Prostate gland (tissue), 2 donors: ENCODE measurements around the gene ABHD16A. TPM values are rescaled to one million over a fixed set of nuclear protein-coding genes. Genes with fewer than 3 reads are reported as not detected.

Source experiments
- DNase-seq: peaks from one replicate; pipeline ENCODE4 v3.0.0-alpha.2; 2019; ENCODE audit warnings: low spot score
- H3K27ac ChIP-seq, 2 donors: fragments of 200-600 bp; sonication (generic); 2 replicates each; pipeline ENCODE4 v1.5.1; 2017 to 2019
- H3K27me3 ChIP-seq: fragments of 200-600 bp; sonication (generic); replicated peaks from 2 replicates; pipeline ENCODE4 v1.5.1; 2019; ENCODE audit not compliant: insufficient read depth
- H3K36me3 ChIP-seq, 2 donors: fragments of 200-600 bp; sonication (generic); 1 replicate in 1 of 2; 2 replicates in 1 of 2; pipeline versions ENCODE4 v1.5.1 to v1.8.1; 2017 to 2019
- H3K4me1 ChIP-seq: fragments of 200-600 bp; sonication (generic); replicated peaks from 2 replicates; pipeline ENCODE4 v1.5.1; 2019
- H3K4me3 ChIP-seq, 2 donors: fragments of 200-600 bp; sonication (generic); 2 replicates each; pipeline ENCODE4 v1.5.1; 2017 to 2019
- H3K9me3 ChIP-seq: fragments of 200-600 bp; sonication (generic); 2 replicates; pipeline ENCODE4 v1.5.1; 2017
- POLR2A ChIP-seq: fragments of 450-650 bp; IDR thresholded peaks from one replicate; pipeline ENCODE4 v1.6.1; 2016; ENCODE audit warnings: antibody characterized with exemption, mild to moderate bottlenecking
- POLR2AphosphoS5 ChIP-seq: sonication (generic); formaldehyde crosslinking; IDR thresholded peaks from one replicate; pipeline ENCODE4 v1.6.1; 2017; ENCODE audit warnings: antibody characterized with exemption
- WGBS: methylation state at CpG from one replicate; pipeline ENCODE4 v1.1.5; 2018; 5-methylcytosine and 5-hydroxymethylcytosine counted together
- intact Hi-C: fragments of 100-400 bp; cut with DNase I; formaldehyde crosslinking; loops from one replicate; pipeline ENCODE4 v1.14.2; 2022
- total RNA-seq, 2 donors: library from RNA; depleted of rRNA; stranded (reverse); fragments of >200 nt; gene quantifications; one replicate each; pipeline ENCODE4 v1.1.0, GENCODE V29; 2016
- TF ChIP-seq, protein P1 (sequence below), 4 experiments: fragments of 200-600 bp in 2 of 4; fragments of 450-650 bp in 2 of 4; sonication (generic) in 2 of 4; IDR thresholded peaks; 1 replicate in 3 of 4; 2 replicates in 1 of 4; pipeline ENCODE4 v1.5.1; 2016 to 2019; ENCODE audit warnings: antibody characterized with exemption in 4 of 4, mild to moderate bottlenecking in 2 of 4, moderate library complexity in 2 of 4

Gene ABHD16A
- total RNA-seq, 2 donors from 2014 or later, result 78.1 to 83.6 TPM

DNA sequence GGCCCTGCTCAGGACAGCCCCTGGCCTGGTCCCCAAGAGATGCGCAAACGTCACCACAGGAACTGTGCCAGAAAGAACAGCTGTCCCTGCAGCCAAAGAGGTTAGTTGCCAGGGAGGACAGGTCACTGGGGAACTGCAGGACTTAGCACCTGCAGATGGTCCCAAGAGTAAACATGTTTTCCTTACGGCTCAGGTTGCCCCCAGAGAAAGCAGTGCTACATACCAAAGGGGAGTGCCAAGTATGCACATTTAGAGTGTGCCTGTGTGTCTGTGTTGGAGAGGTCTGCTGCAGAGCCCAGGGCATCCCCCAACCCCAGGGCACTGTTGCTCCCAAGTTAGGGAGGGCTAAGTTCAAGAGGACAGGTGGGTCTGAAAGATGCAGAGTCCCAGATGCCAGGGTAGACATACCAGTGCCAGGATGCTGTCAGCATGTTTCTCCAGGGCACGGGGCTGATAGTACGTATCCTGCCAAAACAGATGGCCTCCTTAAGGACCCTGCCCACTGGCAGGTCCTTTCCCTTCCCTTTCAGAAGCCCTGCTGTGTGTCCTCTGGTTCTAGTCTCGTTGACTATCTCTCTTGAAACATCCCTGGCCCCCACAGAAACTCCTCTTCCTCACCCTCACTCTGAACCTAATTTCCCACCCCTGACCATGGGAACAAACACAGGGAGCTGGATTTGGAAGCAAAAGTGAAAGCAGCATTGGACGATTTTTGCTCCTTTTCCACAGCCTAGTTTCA is 1.3 kb downstream of the ABHD16A start:
- intact Hi-C loops, result loop anchor here (2.0 kb wide), 1 partner anchor 27 kb away; the partner anchor contains the start of gene DDAH2
- H3K4me3 ChIP-seq, result peak overlapping the region; percentile 70 to 72
- H3K36me3 ChIP-seq, result no peaks in the 10 kb centered on the region
- H3K4me1 ChIP-seq, result peaks cover 3% of the 10 kb centered on the region
- H3K27ac ChIP-seq, result peak overlapping the region; percentile 97 to 98
- TF ChIP-seq POLR2AphosphoS5, result peak; percentile 5
- TF ChIP-seq, protein P1, sequence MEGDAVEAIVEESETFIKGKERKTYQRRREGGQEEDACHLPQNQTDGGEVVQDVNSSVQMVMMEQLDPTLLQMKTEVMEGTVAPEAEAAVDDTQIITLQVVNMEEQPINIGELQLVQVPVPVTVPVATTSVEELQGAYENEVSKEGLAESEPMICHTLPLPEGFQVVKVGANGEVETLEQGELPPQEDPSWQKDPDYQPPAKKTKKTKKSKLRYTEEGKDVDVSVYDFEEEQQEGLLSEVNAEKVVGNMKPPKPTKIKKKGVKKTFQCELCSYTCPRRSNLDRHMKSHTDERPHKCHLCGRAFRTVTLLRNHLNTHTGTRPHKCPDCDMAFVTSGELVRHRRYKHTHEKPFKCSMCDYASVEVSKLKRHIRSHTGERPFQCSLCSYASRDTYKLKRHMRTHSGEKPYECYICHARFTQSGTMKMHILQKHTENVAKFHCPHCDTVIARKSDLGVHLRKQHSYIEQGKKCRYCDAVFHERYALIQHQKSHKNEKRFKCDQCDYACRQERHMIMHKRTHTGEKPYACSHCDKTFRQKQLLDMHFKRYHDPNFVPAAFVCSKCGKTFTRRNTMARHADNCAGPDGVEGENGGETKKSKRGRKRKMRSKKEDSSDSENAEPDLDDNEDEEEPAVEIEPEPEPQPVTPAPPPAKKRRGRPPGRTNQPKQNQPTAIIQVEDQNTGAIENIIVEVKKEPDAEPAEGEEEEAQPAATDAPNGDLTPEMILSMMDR (IDR thresholded peaks at IDR 0.05), result no peak
- H3K9me3 ChIP-seq, result no peaks in the 10 kb centered on the region
- WGBS, result 24% methylated on average over 7 of the region's 7 CpGs
- H3K27me3 ChIP-seq, result no peaks in the 10 kb centered on the region
- DNase-seq, result no peak

DNA sequence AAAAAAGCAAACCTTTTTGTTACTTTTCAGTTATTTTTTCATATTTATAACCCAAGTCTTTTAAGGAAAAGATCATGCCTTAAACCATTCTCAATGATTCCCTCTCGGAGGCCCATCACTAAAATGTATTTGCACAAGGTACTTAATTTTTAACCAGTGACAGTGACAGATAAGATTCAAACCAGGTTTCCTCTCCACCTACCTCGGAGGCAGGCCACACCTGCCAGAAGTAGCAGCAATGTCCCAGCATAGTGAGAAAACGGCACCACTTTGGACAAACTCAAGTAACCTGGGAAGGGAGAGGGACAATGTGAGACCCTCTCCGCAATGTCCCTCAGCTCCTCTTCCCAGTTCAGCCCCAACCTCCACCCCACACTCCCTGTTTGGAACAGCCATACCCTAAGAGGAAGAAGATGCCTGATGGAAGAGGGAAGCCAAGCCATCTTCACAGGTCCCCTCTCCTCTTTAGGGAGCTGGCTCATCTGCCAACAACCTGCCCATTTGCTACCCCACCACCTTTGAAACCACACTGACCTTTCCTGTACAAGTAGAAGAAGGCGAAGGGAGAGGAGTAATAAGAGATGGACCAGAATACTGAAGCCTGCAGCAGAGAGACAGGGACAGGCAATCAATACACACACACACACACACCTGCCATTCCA is 2.3 kb downstream of the ABHD16A start:
- 75% methylated on average over 5 of the region's 5 CpGs for WGBS
- no peak for DNase-seq
- Histone ChIP-seq H3K9me3 (no peaks in the 10 kb centered on the region), H3K4me3 (no peak overlapping the region), H3K4me1 (peaks cover 3% of the 10 kb centered on the region), H3K27ac (no peak overlapping the region), H3K36me3 (no peaks in the 10 kb centered on the region), H3K27me3 (no peaks in the 10 kb centered on the region)
- intact Hi-C loops, result no loop called here
- TF ChIP-seq, protein P1 (IDR thresholded peaks at IDR 0.05), result no peak
- TF ChIP-seq POLR2AphosphoS5 (no peak), POLR2A (no peak)

DNA sequence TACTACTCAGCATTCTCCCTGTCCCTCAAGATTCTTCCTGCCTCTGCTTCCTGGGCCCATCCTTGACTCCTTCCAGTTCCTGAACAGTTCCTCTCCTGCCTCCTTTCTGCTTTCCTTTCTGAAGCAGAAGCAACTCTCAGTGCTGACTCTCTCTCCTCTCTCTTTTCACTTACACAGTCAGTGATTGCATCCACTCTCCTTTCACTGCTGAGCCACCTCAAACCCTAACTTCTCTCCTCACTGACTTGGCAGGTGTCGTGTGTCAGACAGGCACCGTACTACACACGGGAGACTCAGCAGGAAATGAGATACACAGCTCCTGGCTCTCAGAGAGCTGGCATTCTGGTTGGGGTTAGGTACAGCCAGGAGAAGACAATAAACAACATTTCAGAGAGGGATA is 5.6 kb downstream of the ABHD16A start:
- TF ChIP-seq, protein P1 (IDR thresholded peaks at IDR 0.05), result no peak
- no peak for TF ChIP-seq POLR2A
- TF ChIP-seq POLR2AphosphoS5, result no peak
- H3K36me3 ChIP-seq, result no peaks in the 10 kb centered on the region
- no peaks in the 10 kb centered on the region for H3K27me3 ChIP-seq
- WGBS, result 22% methylated on average over 3 of the region's 3 CpGs
- H3K9me3 ChIP-seq, result no peaks in the 10 kb centered on the region
- H3K4me3 ChIP-seq, result no peak overlapping the region
- intact Hi-C loops, result no loop called here
- no peaks in the 10 kb centered on the region for H3K4me1 ChIP-seq
- DNase-seq, result no peak
- H3K27ac ChIP-seq, result peak overlapping the region; percentile 8 to 42

DNA sequence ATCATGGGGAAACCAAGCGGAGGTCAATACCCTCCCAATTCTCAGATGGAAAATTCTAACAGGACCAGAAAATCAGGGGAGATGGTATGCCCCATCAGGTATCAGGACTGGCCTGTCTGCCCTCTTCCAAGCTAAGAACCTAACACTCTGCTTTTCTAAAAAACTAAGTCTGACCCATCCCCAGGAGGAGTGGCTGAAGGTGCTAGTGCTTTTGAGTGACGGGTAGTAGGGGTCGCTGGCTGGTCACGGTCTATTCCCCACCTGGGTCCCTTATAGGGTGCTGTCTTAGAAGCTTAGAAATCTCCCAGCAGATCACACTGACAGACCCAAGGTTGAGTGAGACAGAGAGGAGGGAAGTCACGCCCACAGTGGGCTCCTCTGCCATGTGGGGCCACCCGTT is 9.6 kb downstream of the ABHD16A start:
- Histone ChIP-seq H3K9me3 (no peaks in the 10 kb centered on the region), H3K27me3 (no peaks in the 10 kb centered on the region), H3K27ac (no peak overlapping the region), H3K36me3 (peaks cover 3 to 15% of the 10 kb centered on the region in 2 donors), H3K4me3 (no peak overlapping the region), H3K4me1 (no peaks in the 10 kb centered on the region)
- WGBS, result 87% methylated on average over 6 of the region's 6 CpGs
- DNase-seq, result no peak
- TF ChIP-seq POLR2A, result no peak
- TF ChIP-seq POLR2AphosphoS5, result no peak
- TF ChIP-seq, protein P1 (IDR thresholded peaks at IDR 0.05), result no peak
- intact Hi-C loops, result no loop called here

DNA sequence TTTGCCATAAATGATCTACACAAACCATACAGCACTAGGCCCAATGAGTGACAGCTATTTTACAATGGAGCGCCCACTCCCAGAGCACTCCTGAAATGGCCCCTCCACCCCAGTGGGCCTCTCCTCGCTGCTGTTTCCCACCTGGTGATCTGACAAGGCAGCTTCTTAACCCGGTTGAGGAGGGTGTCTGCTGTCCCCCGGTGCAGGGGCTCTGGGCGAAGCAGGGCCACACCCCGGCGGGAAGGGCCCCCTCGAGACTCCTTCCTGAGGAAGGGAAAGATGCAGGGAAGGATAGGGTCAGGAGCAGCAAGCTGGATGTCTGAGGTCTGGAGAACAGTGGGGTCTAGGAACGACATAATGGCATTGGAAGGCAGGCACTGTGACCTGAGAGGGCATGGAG is 10.2 kb downstream of the ABHD16A start:
- DNase-seq, result no peak
- 83% methylated on average over 9 of the region's 9 CpGs for WGBS
- H3K27me3 ChIP-seq, result no peaks in the 10 kb centered on the region
- H3K9me3 ChIP-seq, result no peaks in the 10 kb centered on the region
- H3K27ac ChIP-seq, result no peak overlapping the region
- no peaks in the 10 kb centered on the region for H3K4me1 ChIP-seq
- TF ChIP-seq POLR2AphosphoS5, result no peak
- TF ChIP-seq, protein P1 (IDR thresholded peaks at IDR 0.05), result no peak
- no peak for TF ChIP-seq POLR2A
- no peak overlapping the region for H3K4me3 ChIP-seq
- intact Hi-C loops, result no loop called here
- H3K36me3 ChIP-seq, result peaks cover 10 to 15% of the 10 kb centered on the region in 2 donors
